ENCODE measurements around the gene TLR2. TPM values are rescaled to one million over a fixed set of nuclear protein-coding genes. Genes with fewer than 3 reads are reported as not detected.

Gene TLR2
- total RNA-seq, 1 donor from 2014 or later = 0.22 TPM

GRCh38 chr4:153704522-153704921 is 20.4 kb downstream of the TLR2 start:
- Histone ChIP-seq H4K20me1 (ENCODE audit: low read depth) (no peaks in the 10 kb centered on the region), H3K9ac (no peak overlapping the region), H3K4me2 (no peak overlapping the region), H3K27ac (no peak overlapping the region), H3K4me1 (peaks cover 7% of the 10 kb centered on the region), H2AFZ (replicated peaks) (no peak overlapping the region), H3K36me3 (no peaks in the 10 kb centered on the region), H3K27me3 (no peaks in the 10 kb centered on the region), H3F3A (ENCODE audit: low read depth) (no peaks in the 10 kb centered on the region), H3K9me3 (ENCODE audit: low read depth) (no peaks in the 10 kb centered on the region), H3K79me2 (ENCODE audit: low read depth) (no peaks in the 10 kb centered on the region), H3K4me3 (no peak overlapping the region)
- no peaks in the 10 kb centered on the region for H3K36me3 Mint-ChIP-seq
- TF ChIP-seq EZH2phosphoT487 (IDR thresholded peaks at IDR 0.05) (no peak), EZH2 (IDR thresholded peaks at IDR 0.05) (no peak), CTCF (IDR thresholded peaks at IDR 0.05) (no peak)
- H3K9me3 Mint-ChIP-seq = no peaks in the 10 kb centered on the region
- peaks cover 8% of the 10 kb centered on the region for H3K4me1 Mint-ChIP-seq
- H3K27ac Mint-ChIP-seq = no peak overlapping the region
- H3K27me3 Mint-ChIP-seq (ENCODE audit: insufficient read depth, low read depth) = peaks cover 6% of the 10 kb centered on the region
- H3K4me3 Mint-ChIP-seq = no peak overlapping the region
- no peak for DNase-seq (ENCODE audit: low spot score)

GRCh38 chr4:153705743-153706468 is 21.8 kb downstream of the TLR2 start:
- H3K27me3 Mint-ChIP-seq (ENCODE audit: insufficient read depth, low read depth) = peaks cover 6% of the 10 kb centered on the region

GRCh38 chr4:153706519-153706918 is 22.4 kb downstream of the TLR2 start:
- H2AFZ ChIP-seq (replicated peaks) = no peak overlapping the region
- H3K4me3 ChIP-seq = no peak overlapping the region
- Mint-ChIP-seq H3K27ac (no peak overlapping the region), H3K9me3 (no peaks in the 10 kb centered on the region), H3K4me3 (no peak overlapping the region), H3K36me3 (peaks cover 3% of the 10 kb centered on the region), H3K4me1 (peaks cover 8% of the 10 kb centered on the region), H3K27me3 (ENCODE audit: insufficient read depth, low read depth) (peaks cover 6% of the 10 kb centered on the region)
- H3K27ac ChIP-seq = no peak overlapping the region
- peaks cover 7% of the 10 kb centered on the region for H3K4me1 ChIP-seq
- H3K4me2 ChIP-seq = no peak overlapping the region
- H3K79me2 ChIP-seq (ENCODE audit: low read depth) = no peaks in the 10 kb centered on the region
- H3K36me3 ChIP-seq = no peaks in the 10 kb centered on the region
- no peaks in the 10 kb centered on the region for H4K20me1 ChIP-seq (ENCODE audit: low read depth)
- no peaks in the 10 kb centered on the region for H3F3A ChIP-seq (ENCODE audit: low read depth)
- no peak for DNase-seq (ENCODE audit: low spot score)
- TF ChIP-seq EZH2 (IDR thresholded peaks at IDR 0.05) (no peak), EZH2phosphoT487 (IDR thresholded peaks at IDR 0.05) (no peak), CTCF (IDR thresholded peaks at IDR 0.05) (no peak)
- H3K9ac ChIP-seq = no peak overlapping the region
- H3K27me3 ChIP-seq = no peaks in the 10 kb centered on the region
- no peaks in the 10 kb centered on the region for H3K9me3 ChIP-seq (ENCODE audit: low read depth)

More at GRCh38 chr4:153705743-153706468, 21.8 kb downstream of the TLR2 start:
- Mint-ChIP-seq H3K27ac (no peak overlapping the region), H3K4me1 (peaks cover 8% of the 10 kb centered on the region), H3K9me3 (no peaks in the 10 kb centered on the region), H3K4me3 (no peak overlapping the region), H3K36me3 (peaks cover 1% of the 10 kb centered on the region)
- no peaks in the 10 kb centered on the region for H3K36me3 ChIP-seq
- H4K20me1 ChIP-seq (ENCODE audit: low read depth) = no peaks in the 10 kb centered on the region
- no peak overlapping the region for H3K4me2 ChIP-seq
- H3K9me3 ChIP-seq (ENCODE audit: low read depth) = no peaks in the 10 kb centered on the region
- no peak overlapping the region for H2AFZ ChIP-seq (replicated peaks)
- H3K79me2 ChIP-seq (ENCODE audit: low read depth) = no peaks in the 10 kb centered on the region
- no peaks in the 10 kb centered on the region for H3K27me3 ChIP-seq
- peaks cover 7% of the 10 kb centered on the region for H3K4me1 ChIP-seq
- H3F3A ChIP-seq (ENCODE audit: low read depth) = no peaks in the 10 kb centered on the region
- H3K9ac ChIP-seq = no peak overlapping the region
- no peak overlapping the region for H3K4me3 ChIP-seq
- no peak for DNase-seq (ENCODE audit: low spot score)
- H3K27ac ChIP-seq = no peak overlapping the region
- TF ChIP-seq EZH2 (IDR thresholded peaks at IDR 0.05) = no peak
- TF ChIP-seq CTCF (IDR thresholded peaks at IDR 0.05) = no peak
- TF ChIP-seq EZH2phosphoT487 (IDR thresholded peaks at IDR 0.05) = no peak
